K562 (cell line): ENCODE measurements around the gene PLG.
A peak's percentile ranks its signal among the peaks of the same experiment; 100 is the strongest.

Experiments used
- ATF1 ChIP-seq, 2 experiments: fragments of 450-650 bp in 1 of 2; IDR thresholded peaks; 2 replicates each; pipeline ENCODE4 v1.6.1; 2016; ENCODE audit warnings: missing compliant biosample characterization in 1 of 2, missing genetic modification characterization in 1 of 2
- BACH1 ChIP-seq: fragments of 200-800 bp; sonication (Bioruptor generic); IDR thresholded peaks from 2 replicates; pipeline ENCODE4 v1.6.1; 2016; ENCODE audit warnings: missing genetic modification characterization, missing compliant biosample characterization
- EZH2 ChIP-seq: IDR thresholded peaks from 2 replicates; pipeline ENCODE4 v1.6.1; 2012; ENCODE audit warnings: low read depth, mild to moderate bottlenecking, inconsistent platforms, low read length, borderline replicate concordance
- GABPB2 ChIP-seq: fragments of 250-450 bp; sonication (Bioruptor Pico); conservative IDR thresholded peaks from 2 replicates; pipeline ENCODE4 v1.5.1; 2021; ENCODE audit warnings: mild to moderate bottlenecking
- MXI1 ChIP-seq: IDR thresholded peaks from 2 replicates; pipeline ENCODE4 v1.6.1; 2011; ENCODE audit warnings: low read depth, mild to moderate bottlenecking, improper control_type of control experiment, low read length
- POLR2AphosphoS5 ChIP-seq: IDR thresholded peaks from 2 replicates; pipeline ENCODE4 v1.6.1; 2011; ENCODE audit warnings: mild to moderate bottlenecking, low read depth, low read length, moderate library complexity; ENCODE audit not compliant: control insufficient read depth, insufficient read depth
- RFX5 ChIP-seq: IDR thresholded peaks from 2 replicates; pipeline ENCODE4 v1.6.1; 2011; ENCODE audit warnings: low read depth, mild to moderate bottlenecking, improper control_type of control experiment, low read length
- TAF15 ChIP-seq: fragments of 200-400 bp; formaldehyde crosslinking; IDR thresholded peaks from 2 replicates; pipeline ENCODE4 v1.6.1; 2017; ENCODE audit warnings: mild to moderate bottlenecking, low read depth, low read length, moderate library complexity
- ZBTB33 ChIP-seq: sonication (generic); formaldehyde crosslinking; IDR thresholded peaks from 2 replicates; pipeline ENCODE4 v1.8.1; 2023; ENCODE audit warnings: mild to moderate bottlenecking, missing genetic modification reagents
- ZNF224 ChIP-seq: sonication (generic); formaldehyde crosslinking; IDR thresholded peaks from 2 replicates; pipeline ENCODE4 v1.8.0; 2022; ENCODE audit warnings: mild to moderate bottlenecking, missing genetic modification reagents
- ZNF561 ChIP-seq: fragments of 450-650 bp; formaldehyde crosslinking; conservative IDR thresholded peaks from 2 replicates; pipeline ENCODE4 v1.4.0; 2020; ENCODE audit warnings: mild to moderate bottlenecking, moderate library complexity
- TF ChIP-seq, protein P1 (sequence below): fragments of 450-650 bp; IDR thresholded peaks from 2 replicates; pipeline ENCODE4 v1.6.1; 2016; ENCODE audit warnings: borderline replicate concordance
- TF ChIP-seq, protein P2 (sequence below), 3 experiments: IDR thresholded peaks in 2 of 3; conservative IDR thresholded peaks in 1 of 3; 2 replicates each; pipeline ENCODE4 v1.5.1; 2011 to 2012; ENCODE audit warnings: low read length in 3 of 3, mild to moderate bottlenecking in 3 of 3, control low read depth in 2 of 3, improper control_type of control experiment in 1 of 3, inconsistent platforms in 1 of 3, low read depth in 1 of 3, mixed read lengths in 1 of 3, moderate library complexity in 1 of 3; ENCODE audit not compliant: insufficient read depth in 2 of 3

GRCh38 chr6:160790028-160790792 lies 88.2 kb downstream of the PLG start:
- TF ChIP-seq, protein P1, sequence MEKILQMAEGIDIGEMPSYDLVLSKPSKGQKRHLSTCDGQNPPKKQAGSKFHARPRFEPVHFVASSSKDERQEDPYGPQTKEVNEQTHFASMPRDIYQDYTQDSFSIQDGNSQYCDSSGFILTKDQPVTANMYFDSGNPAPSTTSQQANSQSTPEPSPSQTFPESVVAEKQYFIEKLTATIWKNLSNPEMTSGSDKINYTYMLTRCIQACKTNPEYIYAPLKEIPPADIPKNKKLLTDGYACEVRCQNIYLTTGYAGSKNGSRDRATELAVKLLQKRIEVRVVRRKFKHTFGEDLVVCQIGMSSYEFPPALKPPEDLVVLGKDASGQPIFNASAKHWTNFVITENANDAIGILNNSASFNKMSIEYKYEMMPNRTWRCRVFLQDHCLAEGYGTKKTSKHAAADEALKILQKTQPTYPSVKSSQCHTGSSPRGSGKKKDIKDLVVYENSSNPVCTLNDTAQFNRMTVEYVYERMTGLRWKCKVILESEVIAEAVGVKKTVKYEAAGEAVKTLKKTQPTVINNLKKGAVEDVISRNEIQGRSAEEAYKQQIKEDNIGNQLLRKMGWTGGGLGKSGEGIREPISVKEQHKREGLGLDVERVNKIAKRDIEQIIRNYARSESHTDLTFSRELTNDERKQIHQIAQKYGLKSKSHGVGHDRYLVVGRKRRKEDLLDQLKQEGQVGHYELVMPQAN: peak; percentile 55; the same call in 1 of the 2 replicates
- no peak for TF ChIP-seq RFX5
- no peak for TF ChIP-seq ZBTB33
- TF ChIP-seq GABPB2 (CRISPR knock-in tag): no peak
- TF ChIP-seq BACH1 (tag): no peak
- TF ChIP-seq, protein P2, sequence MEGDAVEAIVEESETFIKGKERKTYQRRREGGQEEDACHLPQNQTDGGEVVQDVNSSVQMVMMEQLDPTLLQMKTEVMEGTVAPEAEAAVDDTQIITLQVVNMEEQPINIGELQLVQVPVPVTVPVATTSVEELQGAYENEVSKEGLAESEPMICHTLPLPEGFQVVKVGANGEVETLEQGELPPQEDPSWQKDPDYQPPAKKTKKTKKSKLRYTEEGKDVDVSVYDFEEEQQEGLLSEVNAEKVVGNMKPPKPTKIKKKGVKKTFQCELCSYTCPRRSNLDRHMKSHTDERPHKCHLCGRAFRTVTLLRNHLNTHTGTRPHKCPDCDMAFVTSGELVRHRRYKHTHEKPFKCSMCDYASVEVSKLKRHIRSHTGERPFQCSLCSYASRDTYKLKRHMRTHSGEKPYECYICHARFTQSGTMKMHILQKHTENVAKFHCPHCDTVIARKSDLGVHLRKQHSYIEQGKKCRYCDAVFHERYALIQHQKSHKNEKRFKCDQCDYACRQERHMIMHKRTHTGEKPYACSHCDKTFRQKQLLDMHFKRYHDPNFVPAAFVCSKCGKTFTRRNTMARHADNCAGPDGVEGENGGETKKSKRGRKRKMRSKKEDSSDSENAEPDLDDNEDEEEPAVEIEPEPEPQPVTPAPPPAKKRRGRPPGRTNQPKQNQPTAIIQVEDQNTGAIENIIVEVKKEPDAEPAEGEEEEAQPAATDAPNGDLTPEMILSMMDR (IDR thresholded peaks at IDR 0.05 in 2 of 3, conservative IDR thresholded peaks at IDR 0.05 in 1 of 3; ENCODE audit: insufficient read depth in 2 of 3, low read depth in 1 of 3, low read length in 3 of 3): peak in 2 of 3 experiments; percentile 32; a peak in 2 of 6 replicates
- TF ChIP-seq MXI1: no peak
- no peak for TF ChIP-seq POLR2AphosphoS5
- no peak for TF ChIP-seq ZNF561
- TF ChIP-seq EZH2: no peak
- no peak for TF ChIP-seq ZNF224 (CRISPR knock-in tag)
- TF ChIP-seq TAF15: no peak
- no peak for TF ChIP-seq ATF1 (CRISPR knock-in tag; IDR thresholded peaks at IDR 0.05)
- TF ChIP-seq ATF1 (tag; IDR thresholded peaks at IDR 0.05): no peak
